ENCODE measurements around the gene DOC2A. TPM values are rescaled to one million over a fixed set of nuclear protein-coding genes. Genes with fewer than 3 reads are reported as not detected.

Gene DOC2A
- total RNA-seq (1 to 10 TPM in 6 of 7 donors, under 1 TPM in 1; 0.74 to 4.2 (median 2.5) TPM), polyA plus RNA-seq (1 to 10 TPM; 2.0 to 4.8 (median 2.3) TPM)
- long read RNA-seq, donor 1, result 0 reads
- long read RNA-seq, donor 2, partial matches to known transcripts, result 5 of 14 reads
- long read RNA-seq, donor 2, other reads (novel, unspliced or antisense), result 9 of 14 reads

DNA sequence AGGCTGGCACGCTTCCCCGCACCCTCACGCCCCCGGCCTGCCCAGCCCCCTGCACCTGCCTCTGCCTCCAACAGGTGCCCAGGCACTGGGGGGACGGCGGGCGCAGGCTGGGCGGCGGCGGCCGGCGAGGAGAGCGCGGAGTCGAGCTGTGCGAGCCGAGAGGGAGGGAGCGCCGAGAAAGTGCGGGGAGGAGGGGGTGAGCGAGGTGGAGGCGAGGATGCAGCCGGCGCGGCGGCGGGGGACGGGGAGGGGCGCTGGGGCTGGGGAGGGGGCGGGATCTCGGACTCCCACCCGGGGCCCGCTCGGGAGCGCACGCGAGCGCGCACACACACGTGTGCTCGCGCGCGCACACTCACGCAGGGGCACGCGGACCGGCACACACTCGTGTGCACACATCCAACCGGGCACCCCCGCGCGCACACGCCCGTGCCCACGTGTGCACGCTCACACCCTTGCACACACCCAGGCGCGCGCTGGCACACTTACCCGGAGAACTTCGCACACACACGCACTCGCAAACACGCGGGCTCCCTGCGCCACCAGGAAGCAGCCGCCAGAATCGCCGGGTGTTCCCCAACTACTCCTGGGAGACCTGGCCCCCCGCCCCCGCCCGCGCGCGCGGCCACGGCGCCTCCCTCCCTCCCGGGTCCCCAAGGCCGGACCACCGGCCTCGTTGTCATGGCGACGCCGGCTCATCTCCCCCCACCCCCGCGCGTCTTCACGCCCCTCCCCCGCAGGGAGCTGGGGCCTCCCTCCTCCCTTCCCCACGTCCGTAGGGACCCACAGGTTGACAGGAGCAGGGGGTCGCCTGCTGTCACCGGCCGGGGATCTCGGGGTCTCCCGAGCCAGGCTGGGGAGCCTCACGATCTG, at the start of gene DOC2A:
DOC2A (minus strand) TSS at position 184 of the 870 bp plus-strand sequence. CDS start 805 bp downstream, outside the sequence.
- Histone ChIP-seq H3K4me3 (peak within 1 kb of the TSS; percentile 28 to 70 (median 42)), H3K27me3 (replicated peaks in 1 of 7) (peaks cover 0 to 49% (median 34%) of the 10 kb centered on the region in 7 donors), H3K36me3 (peaks cover 0 to 4% (median 0%) of the 10 kb centered on the region in 6 donors), H3K4me1 (peaks cover 6 to 27% (median 20%) of the 10 kb centered on the region in 6 donors), H3K27ac (no peak within 1 kb of the TSS), H3K9me3 (no peaks in the 10 kb centered on the region)
- TF ChIP-seq, protein P1, sequence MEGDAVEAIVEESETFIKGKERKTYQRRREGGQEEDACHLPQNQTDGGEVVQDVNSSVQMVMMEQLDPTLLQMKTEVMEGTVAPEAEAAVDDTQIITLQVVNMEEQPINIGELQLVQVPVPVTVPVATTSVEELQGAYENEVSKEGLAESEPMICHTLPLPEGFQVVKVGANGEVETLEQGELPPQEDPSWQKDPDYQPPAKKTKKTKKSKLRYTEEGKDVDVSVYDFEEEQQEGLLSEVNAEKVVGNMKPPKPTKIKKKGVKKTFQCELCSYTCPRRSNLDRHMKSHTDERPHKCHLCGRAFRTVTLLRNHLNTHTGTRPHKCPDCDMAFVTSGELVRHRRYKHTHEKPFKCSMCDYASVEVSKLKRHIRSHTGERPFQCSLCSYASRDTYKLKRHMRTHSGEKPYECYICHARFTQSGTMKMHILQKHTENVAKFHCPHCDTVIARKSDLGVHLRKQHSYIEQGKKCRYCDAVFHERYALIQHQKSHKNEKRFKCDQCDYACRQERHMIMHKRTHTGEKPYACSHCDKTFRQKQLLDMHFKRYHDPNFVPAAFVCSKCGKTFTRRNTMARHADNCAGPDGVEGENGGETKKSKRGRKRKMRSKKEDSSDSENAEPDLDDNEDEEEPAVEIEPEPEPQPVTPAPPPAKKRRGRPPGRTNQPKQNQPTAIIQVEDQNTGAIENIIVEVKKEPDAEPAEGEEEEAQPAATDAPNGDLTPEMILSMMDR (IDR thresholded peaks at IDR 0.05 in 8 of 11, conservative IDR thresholded peaks at IDR 0.05 in 3 of 11), result no peak
- TF ChIP-seq POLR2A (IDR thresholded peaks at IDR 0.05), result no peak
- no peak for TF ChIP-seq POLR2AphosphoS5 (IDR thresholded peaks at IDR 0.05)
- 1 to 2% (median 1%) methylated on average over 58 to 99 of the region's 99 CpGs for WGBS, 5 donors
- DNase-seq, result peak; percentile 74
- intact Hi-C loops (cut with DNase I; ENCODE audit: low total_unique reads), result no loop called here

DNA sequence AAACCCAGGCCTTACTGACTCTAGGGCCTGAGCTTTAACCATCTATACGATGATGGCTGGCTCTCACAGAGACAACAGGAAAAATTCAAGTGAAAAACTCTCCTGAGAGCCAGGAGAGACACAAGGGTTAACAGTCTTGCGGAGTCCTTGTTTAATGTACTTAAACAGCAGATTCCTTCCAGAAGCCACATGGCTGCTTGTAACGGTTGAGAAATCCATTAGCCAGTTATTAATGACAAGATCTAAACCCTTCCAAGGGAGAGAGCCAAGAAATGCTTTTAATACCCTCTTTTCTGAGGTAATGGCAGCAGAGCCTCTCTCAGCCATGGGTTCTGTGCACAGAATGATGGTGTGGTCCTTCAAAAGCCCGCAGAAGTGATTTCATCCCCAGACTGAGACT, 49.5 kb upstream of the DOC2A start:
- H3K4me3 ChIP-seq, result no peak overlapping the region
- intact Hi-C loops (cut with DNase I; ENCODE audit: low total_unique reads), result no loop called here
- TF ChIP-seq POLR2AphosphoS5 (IDR thresholded peaks at IDR 0.05) (no peak), POLR2A (IDR thresholded peaks at IDR 0.05) (no peak)
- TF ChIP-seq, protein P1 (IDR thresholded peaks at IDR 0.05 in 8 of 11, conservative IDR thresholded peaks at IDR 0.05 in 3 of 11), result no peak
- no peak for DNase-seq
- peaks cover 8 to 26% (median 15%) of the 10 kb centered on the region in 6 donors for H3K4me1 ChIP-seq
- 79 to 89% (median 87%) methylated on average over 4 of the region's 4 CpGs for WGBS, 5 donors
- H3K27ac ChIP-seq, result no peak overlapping the region
- no peaks in the 10 kb centered on the region for H3K36me3 ChIP-seq
- no peaks in the 10 kb centered on the region for H3K27me3 ChIP-seq (replicated peaks in 1 of 7)
- no peaks in the 10 kb centered on the region for H3K9me3 ChIP-seq

DNA sequence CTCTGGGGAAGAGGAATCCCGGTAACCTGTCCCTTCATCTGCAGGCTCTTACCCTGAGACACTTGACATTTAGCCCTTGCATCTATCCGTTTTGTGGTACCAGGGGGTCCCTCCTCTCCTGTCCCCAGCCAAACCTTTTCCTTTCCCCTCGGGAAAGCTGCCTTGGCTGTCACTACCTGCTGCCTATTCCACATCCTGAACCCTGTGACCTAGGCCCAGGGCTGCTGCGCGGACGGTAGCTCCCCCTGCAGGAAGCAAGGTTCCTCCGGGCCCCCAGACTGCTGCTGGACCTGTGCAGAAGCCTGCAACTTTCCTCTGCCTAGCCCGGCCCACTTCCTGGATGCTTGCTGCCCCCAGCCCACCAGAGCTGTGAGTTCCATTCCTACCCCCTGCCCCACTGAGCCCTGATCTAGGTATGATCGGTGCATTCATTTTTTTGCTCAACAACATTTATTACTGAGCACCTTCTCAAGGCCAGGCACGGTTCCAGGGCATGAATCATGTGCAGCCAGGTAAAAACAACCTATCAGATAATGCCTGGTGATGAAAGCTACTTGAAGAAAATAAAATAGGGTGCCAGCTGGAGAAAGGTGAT, 44.2 kb upstream of the DOC2A start:
- no peaks in the 10 kb centered on the region for H3K27me3 ChIP-seq (replicated peaks in 1 of 7)
- intact Hi-C loops (cut with DNase I; ENCODE audit: low total_unique reads), result no loop called here
- TF ChIP-seq, protein P1 (IDR thresholded peaks at IDR 0.05 in 8 of 11, conservative IDR thresholded peaks at IDR 0.05 in 3 of 11), result peak in 9 of 11 experiments; percentile 14 to 61 (median 34)
- TF ChIP-seq POLR2A (IDR thresholded peaks at IDR 0.05), result no peak
- H3K4me3 ChIP-seq, result no peak overlapping the region
- WGBS, 5 donors, result 32 to 48% (median 38%) methylated on average over 7 to 10 of the region's 10 CpGs
- peaks cover 6 to 37% (median 20%) of the 10 kb centered on the region in 6 donors for H3K4me1 ChIP-seq
- DNase-seq, result peak; percentile 81
- H3K27ac ChIP-seq, result no peak overlapping the region
- H3K36me3 ChIP-seq, result no peaks in the 10 kb centered on the region
- no peaks in the 10 kb centered on the region for H3K9me3 ChIP-seq

DNA sequence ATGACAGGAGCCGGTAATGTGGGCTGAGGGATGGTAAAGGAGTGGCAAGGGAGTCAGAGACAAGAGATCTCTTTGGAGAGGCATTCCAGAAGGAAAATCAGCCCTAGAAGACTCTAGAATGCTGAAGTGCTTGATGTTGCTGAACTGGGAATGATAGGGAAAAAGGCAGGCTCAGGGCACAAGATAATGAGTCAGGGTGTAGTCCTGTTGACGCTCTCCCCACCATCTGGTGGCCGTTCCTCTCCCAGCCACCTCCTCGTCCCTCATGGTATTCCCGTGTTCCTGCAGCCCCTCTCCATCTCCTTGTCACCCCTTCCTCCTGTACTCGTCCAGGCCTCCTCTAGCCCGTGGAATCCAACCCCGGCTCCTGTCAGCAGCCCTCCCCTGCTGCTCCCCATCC, 43.6 kb upstream of the DOC2A start:
- intact Hi-C loops (cut with DNase I; ENCODE audit: low total_unique reads), result no loop called here
- Histone ChIP-seq H3K9me3 (no peaks in the 10 kb centered on the region), H3K4me1 (peaks cover 6 to 37% (median 20%) of the 10 kb centered on the region in 6 donors), H3K27me3 (replicated peaks in 1 of 7) (no peaks in the 10 kb centered on the region), H3K4me3 (no peak overlapping the region), H3K27ac (no peak overlapping the region), H3K36me3 (no peaks in the 10 kb centered on the region)
- WGBS, 5 donors, result 76 to 90% (median 85%) methylated on average over 8 of the region's 8 CpGs
- TF ChIP-seq, protein P1 (IDR thresholded peaks at IDR 0.05 in 8 of 11, conservative IDR thresholded peaks at IDR 0.05 in 3 of 11), result no peak
- TF ChIP-seq POLR2A (IDR thresholded peaks at IDR 0.05), result no peak
- TF ChIP-seq POLR2AphosphoS5 (IDR thresholded peaks at IDR 0.05), result no peak
- DNase-seq, result no peak
